Amniotic stem cell (primary cell): Measurements from ENCODE around the gene C11orf68.
A peak's percentile ranks its signal among the peaks of the same experiment; 100 is the strongest.
"Not testable (repeated sequence)": the region's sequence is repeated elsewhere in the genome, so short reads cannot be mapped to it uniquely, and the experiment has no call there.

Experiments
- DNase-seq: peaks from one replicate; lab custom pipeline; 2025; lab: John Stamatoyannopoulos, UW

The C11orf68 gene

DNA sequence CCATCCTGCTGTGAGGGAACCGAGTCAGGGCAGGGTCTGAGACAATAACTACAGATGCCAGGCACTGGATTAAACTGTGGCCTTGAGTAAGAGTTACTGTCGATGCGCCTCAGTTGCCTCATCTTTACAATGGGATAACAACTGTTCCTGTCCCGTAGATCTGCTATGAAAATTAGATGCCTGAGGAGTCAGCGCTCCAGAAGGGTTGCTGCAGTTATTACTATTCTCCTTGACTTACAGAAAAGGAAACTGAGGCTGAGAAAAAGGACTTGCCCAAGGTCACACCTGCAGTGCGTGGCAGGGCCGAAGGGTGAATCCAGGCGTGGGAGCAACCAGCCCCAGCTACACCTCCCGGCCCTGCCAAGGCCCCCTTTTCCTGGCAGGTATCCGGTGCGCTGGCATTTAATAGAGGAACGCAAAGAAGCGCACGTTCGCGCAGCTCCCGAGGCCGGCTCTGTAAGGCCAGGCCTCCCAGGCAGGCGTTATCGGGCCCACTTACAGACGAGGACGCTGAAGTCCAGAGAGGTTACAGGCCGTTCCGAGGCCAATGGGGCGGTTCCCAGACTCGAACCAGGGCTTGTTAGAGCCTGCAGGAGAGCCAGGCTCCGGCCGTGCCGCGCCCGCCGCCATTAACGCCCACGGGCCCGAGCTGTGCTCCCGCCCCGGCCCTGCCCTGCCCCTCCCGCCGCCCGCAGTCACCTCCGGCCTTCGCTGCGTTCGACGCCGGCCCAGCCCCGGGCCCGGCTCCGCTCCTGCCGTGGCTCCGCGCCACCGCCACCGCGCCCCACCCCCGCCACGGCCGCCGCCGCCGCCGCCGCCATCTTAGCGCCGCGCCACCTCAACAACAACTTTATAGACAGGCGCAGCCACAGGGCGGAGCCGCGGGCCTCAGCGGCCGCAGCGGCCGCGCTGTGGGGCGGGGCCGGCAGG, at the start of gene C11orf68:
Gene C11orf68 (minus strand): TSS at position 852 of the 930 bp plus-strand sequence. CDS start 31 bp downstream, at position 821.
- no peak for DNase-seq

- no peak for DNase-seq
Observed at GRCh38 chr11:65967329-65967934, 48.6 kb upstream of the C11orf68 start.

- DNase-seq: no peak
Observed at GRCh38 chr11:65965986-65966762, 47.3 kb upstream of the C11orf68 start.

GRCh38 chr11:65964906-65965305, 46.0 kb upstream of the C11orf68 start:
- no peak for DNase-seq

- no peak for DNase-seq
Observed at GRCh38 chr11:65962141-65962564, 43.3 kb upstream of the C11orf68 start.

DNA sequence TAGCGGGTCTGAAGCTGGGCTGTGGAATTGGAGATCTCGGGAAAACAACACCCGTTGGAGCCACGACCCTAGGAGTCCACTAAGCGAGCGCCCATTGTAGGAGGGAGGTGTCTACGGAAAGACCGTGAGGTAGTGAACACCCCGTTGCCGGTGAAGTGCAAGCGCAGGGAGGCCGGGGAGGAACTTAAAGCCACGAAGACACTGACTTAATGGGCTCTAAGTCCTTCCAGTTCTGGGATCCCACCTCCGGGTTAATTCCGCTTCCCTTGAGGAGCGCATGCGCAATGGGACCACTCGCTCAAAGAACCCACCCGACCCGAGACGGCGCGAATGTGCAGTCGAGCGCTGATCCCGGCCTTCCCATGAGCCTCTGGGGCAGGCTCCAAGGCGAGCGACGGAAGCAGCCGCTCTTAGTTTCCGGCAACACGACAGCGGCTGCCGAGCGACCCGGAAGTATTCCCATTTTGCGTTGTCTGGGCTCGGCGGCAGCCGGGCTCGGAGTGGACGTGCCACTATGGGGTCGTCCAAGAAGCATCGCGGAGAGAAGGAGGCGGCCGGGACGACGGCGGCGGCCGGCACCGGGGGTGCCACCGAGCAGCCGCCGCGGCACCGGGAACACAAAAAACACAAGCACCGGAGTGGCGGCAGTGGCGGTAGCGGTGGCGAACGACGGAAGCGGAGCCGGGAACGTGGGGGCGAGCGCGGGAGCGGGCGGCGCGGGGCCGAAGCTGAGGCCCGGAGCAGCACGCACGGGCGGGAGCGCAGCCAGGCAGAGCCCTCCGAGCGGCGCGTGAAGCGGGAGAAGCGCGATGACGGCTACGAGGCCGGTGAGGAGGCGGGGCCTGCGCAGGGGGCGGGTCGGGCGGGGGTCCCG, 42.6 kb upstream of the C11orf68 start, which contains the start of gene SART1:
Gene SART1 (plus strand): TSS at position 468 of the 874 bp plus-strand sequence. CDS start 47 bp downstream, at position 515.
- DNase-seq: peak; percentile 93

GRCh38 chr11:65960824-65961266, 42.0 kb upstream of the C11orf68 start:
- DNase-seq: no peak

- no peak for DNase-seq
Observed at GRCh38 chr11:65958774-65959420, 40.0 kb upstream of the C11orf68 start.

DNA sequence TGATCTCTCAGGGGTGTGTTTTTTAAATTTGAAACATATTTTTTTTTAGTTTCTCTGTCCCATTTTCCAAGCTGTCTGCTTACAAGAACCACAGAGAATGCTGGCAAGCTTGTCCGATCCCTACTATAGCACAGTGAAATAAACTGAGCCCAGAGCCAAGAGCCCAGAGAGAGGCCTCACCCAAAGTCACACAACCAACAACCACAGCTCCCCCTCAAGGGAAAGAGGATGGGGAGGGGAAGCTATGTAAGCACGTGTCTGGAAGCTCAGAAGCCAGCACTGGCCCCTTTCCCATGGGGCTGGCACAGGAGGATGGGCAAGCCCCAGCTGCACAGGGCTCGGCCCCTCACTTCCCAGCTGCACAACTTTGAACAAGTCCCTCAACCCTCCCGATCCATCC, 39.4 kb upstream of the C11orf68 start:
- DNase-seq: no peak

- no peak for DNase-seq
Observed at GRCh38 chr11:65954771-65955170, 35.9 kb upstream of the C11orf68 start.

GRCh38 chr11:65953471-65953870, 34.6 kb upstream of the C11orf68 start:
- DNase-seq: no peak

- DNase-seq: no peak
Observed at GRCh38 chr11:65952052-65952521, 33.2 kb upstream of the C11orf68 start.

GRCh38 chr11:65951641-65952040, 32.8 kb upstream of the C11orf68 start:
- not testable (repeated sequence) for DNase-seq

GRCh38 chr11:65950711-65951110, 31.8 kb upstream of the C11orf68 start:
- DNase-seq: not testable (repeated sequence)

DNA sequence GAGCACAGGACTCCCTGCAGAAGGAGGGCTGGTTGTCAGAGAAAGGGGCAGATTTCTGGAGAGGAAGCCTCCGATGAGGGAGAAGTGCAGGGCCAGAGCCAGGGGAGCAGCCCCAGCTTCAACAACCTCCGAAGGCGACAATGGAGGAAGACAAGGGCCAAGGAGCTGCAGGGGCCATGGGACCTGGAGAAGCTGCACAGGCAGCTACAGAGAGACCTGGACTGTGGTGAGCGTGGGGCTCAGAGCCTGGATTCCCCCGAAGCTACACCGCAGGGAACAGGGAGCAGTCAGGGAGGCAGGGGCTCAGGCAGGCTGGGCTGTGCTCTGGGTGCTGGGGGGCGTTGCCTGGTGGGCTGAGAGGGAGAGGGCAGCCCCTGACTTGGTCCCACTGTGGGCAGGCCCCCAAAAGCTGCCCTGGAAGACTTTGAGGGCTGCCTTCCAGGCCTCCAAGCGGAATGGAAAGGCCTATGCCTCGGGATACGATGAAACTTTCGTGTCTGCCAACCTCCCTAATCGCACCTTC, 28.8 kb upstream of the C11orf68 start:
- no peak for DNase-seq

DNA sequence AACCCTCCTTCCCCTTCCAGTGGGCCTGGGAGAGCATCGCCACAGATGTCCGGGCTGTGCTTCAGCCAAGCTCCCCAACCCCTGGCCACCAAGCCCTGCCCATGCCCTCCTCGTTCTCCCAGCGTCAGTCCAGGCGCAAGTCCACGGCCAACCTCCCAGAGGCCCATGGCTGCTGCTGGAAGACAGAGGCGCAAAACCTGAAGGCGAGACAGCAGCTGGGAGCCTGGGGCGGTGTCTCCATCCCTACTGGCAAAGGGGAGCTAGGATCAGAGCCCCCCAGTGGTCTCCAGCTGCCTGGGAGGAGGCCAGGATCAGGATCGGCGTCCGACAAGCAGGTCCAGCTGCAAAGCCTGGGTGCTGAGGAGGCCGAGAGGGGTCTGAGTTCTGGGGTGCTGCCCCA, 28.3 kb upstream of the C11orf68 start:
- DNase-seq: no peak

DNA sequence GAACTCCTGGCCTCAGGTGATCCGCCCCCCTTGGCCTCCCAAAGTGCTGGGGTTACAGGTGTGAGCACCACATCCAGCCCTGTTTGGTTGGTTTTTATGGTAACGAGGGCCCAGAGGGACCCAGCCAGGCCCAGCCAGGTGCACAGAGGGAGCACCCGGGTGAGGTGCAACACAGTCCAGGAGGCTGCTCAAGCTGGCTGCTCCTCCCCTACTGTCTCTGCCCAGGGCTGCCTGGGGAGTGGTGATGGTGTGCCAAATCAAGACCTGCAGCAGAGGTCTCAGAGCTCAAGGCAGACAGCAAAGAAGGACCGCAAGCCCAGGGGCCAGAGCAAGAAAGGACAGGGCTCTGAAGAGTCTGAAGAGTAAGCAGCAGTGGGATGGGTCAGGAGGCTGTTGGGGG, 27.8 kb upstream of the C11orf68 start:
- no peak for DNase-seq

DNA sequence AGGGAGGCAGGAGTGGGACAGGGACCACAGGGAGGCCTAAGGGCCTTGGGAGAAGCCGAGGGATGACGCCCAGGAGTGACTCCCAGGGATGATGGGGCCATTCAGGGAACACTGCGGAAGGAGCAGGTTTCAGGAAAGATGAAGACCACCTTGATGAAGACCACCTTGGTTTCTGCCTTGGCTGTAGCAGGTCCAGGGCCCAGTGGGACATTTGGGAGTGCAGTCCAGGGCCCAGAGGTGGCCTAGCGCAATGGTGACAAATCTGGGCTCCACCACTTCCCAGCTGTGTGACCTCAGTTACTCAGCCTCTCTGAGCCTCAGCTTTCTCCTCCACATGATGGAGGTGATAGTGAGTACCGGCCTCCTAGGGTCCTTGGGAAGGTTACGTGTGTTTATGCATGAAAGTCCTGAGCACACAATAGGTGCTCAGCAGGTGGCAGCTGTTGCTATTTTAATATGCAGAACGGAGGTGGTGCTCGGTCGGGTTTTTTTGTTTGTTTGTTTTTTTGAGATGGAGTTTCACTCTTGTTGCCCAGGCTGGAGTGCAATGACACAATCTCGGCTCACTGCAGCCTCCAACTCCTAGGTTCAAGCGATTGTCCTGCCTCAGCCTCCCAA, 27.2 kb upstream of the C11orf68 start:
- DNase-seq: no peak

DNA sequence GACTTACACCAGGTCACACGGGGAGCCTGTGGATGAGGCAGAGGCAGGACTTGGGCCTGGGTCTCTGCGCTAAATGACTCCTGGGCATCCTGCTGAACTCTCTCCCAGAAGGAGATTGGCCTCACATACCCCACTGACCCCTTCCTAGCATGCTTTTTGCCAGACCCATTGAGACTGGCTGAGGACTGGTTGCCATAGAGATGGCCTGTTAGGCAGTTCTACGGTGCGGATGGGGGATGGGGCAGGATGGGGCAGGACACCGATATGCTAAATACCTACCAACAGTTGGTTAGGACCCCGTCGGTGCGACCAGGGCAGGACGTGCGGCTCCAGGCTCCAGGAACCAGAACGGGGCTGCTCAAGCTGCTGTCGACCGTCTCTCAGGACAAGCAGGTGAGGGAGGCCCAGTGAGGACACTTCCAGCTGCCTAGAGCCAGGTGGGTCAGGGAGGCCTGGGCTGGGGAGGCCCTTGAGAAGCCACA, 26.6 kb upstream of the C11orf68 start, which contains the start of gene TSGA10IP:
Gene TSGA10IP (plus strand): TSS at position 51 of the 482 bp plus-strand sequence. CDS start 196 bp downstream, at position 247.
- no peak for DNase-seq
